IMR-90 (cell line): Measurements from ENCODE around the gene RPH3AL. TPM values are rescaled to one million over a fixed set of nuclear protein-coding genes. Genes with fewer than 3 reads are reported as not detected.

Experiments
- ATAC-seq: fragments of 200-7000 bp; cut with Tn5 transposase; 2 replicates; pipeline ENCODE4 v1.9.1; 2020; ENCODE audit warnings: low read depth, mild to moderate bottlenecking, moderate library complexity
- BruUV-seq: library from RNA; stranded (reverse); fragments of 400-500 nt; replicated peaks from 2 replicates; lab custom pipeline; 2021; lab: Mats Ljungman, UMichigan
- CTCF ChIA-PET: fragments of 300-600 bp; formaldehyde crosslinking; extraction: SDS; loops from one replicate; lab custom pipeline; 2021; ENCODE audit warnings: antibody characterized with exemption; lab: Yijun Ruan, JAX
- POLR2A ChIA-PET: fragments of 300-600 bp; sonication (Branson Sonifier 250); formaldehyde crosslinking; loops from one replicate; lab custom pipeline; 2022; ENCODE audit warnings: antibody characterized with exemption; ENCODE audit not compliant: unreplicated experiment; lab: Charles Lee
- DNase-seq: peaks from one replicate; pipeline ENCODE4 v3.0.0; 2013
- H2AFZ ChIP-seq: replicated peaks from 2 replicates; pipeline ENCODE3; 2013; ENCODE audit warnings: low read length, mild to moderate bottlenecking; ENCODE audit not compliant: poor library complexity
- H2AK5ac ChIP-seq: 2 replicates; pipeline ENCODE4 v1.6.1; 2013; ENCODE audit warnings: low read depth, low read length, inconsistent platforms
- H2AK9ac ChIP-seq: replicated peaks from 2 replicates; pipeline ENCODE3; 2013; ENCODE audit warnings: mild to moderate bottlenecking, low read depth, low read length, moderate library complexity; ENCODE audit not compliant: poor library complexity
- H2BK120ac ChIP-seq: 2 replicates; pipeline ENCODE4 v1.6.1; 2013; ENCODE audit warnings: low read depth, low read length, inconsistent platforms
- H2BK15ac ChIP-seq: 3 replicates; pipeline ENCODE4 v1.6.1; 2013; ENCODE audit warnings: low read depth, low read length, inconsistent platforms
- H2BK20ac ChIP-seq: 2 replicates; pipeline ENCODE4 v1.6.1; 2013; ENCODE audit warnings: low read depth, mild to moderate bottlenecking, inconsistent platforms, low read length, moderate library complexity
- H2BK5ac ChIP-seq: 2 replicates; pipeline ENCODE4 v1.6.1; 2013; ENCODE audit warnings: mild to moderate bottlenecking, low read depth, low read length, inconsistent platforms; ENCODE audit not compliant: poor library complexity, severe bottlenecking
- H3K14ac ChIP-seq: replicated peaks from 2 replicates; pipeline ENCODE4 v1.6.1; 2013; ENCODE audit warnings: low read depth, low read length, inconsistent platforms
- H3K18ac ChIP-seq: 2 replicates; pipeline ENCODE4 v1.6.1; 2013; ENCODE audit warnings: low read depth, low read length, control low read depth
- H3K23ac ChIP-seq: 2 replicates; pipeline ENCODE4 v1.6.1; 2013; ENCODE audit warnings: low read depth, low read length, inconsistent platforms
- H3K27ac ChIP-seq: 2 replicates; pipeline ENCODE4 v1.5.1; 2013; ENCODE audit warnings: mild to moderate bottlenecking, control low read depth, low read length; ENCODE audit not compliant: insufficient read depth
- H3K27me3 ChIP-seq: 2 replicates; pipeline ENCODE4 v1.6.1; 2013; ENCODE audit warnings: low read length; ENCODE audit not compliant: control insufficient read depth, insufficient read depth
- H3K36me3 ChIP-seq: 2 replicates; pipeline ENCODE4 v1.6.1; 2013; ENCODE audit warnings: low read length, mixed read lengths; ENCODE audit not compliant: control insufficient read depth, insufficient read depth
- H3K4ac ChIP-seq: 2 replicates; pipeline ENCODE4 v1.6.1; 2013; ENCODE audit warnings: low read depth, low read length, inconsistent platforms
- H3K4me1 ChIP-seq: 2 replicates; pipeline ENCODE4 v1.6.1; 2013; ENCODE audit warnings: low read length, mixed read lengths; ENCODE audit not compliant: control insufficient read depth, insufficient read depth
- H3K4me2 ChIP-seq: 2 replicates; pipeline ENCODE4 v1.6.1; 2013; ENCODE audit warnings: low read depth, mild to moderate bottlenecking, control low read depth, low read length, moderate library complexity
- H3K4me3 ChIP-seq: 2 replicates; pipeline ENCODE4 v1.5.1; 2013; ENCODE audit warnings: low read depth, mild to moderate bottlenecking, control low read depth, low read length, moderate library complexity; ENCODE audit not compliant: insufficient read depth
- H3K56ac ChIP-seq: 2 replicates; pipeline ENCODE4 v1.6.1; 2013; ENCODE audit warnings: low read length, inconsistent platforms; ENCODE audit not compliant: insufficient read depth; ENCODE audit errors: extremely low read depth
- H3K79me1 ChIP-seq, 2 experiments: 2 replicates each; pipeline ENCODE4 v1.6.1; 2013; ENCODE audit warnings: low read length in 2 of 2, inconsistent platforms in 1 of 2, low read depth in 1 of 2
- H3K9ac ChIP-seq: 2 replicates; pipeline ENCODE4 v1.6.1; 2013; ENCODE audit warnings: low read depth, low read length, control low read depth
- H3K9me1 ChIP-seq: 2 replicates; pipeline ENCODE4 v1.6.1; 2013; ENCODE audit warnings: low read length, inconsistent platforms; ENCODE audit not compliant: insufficient read depth
- H3K9me3 ChIP-seq: 2 replicates; pipeline ENCODE4 v1.6.1; 2013; ENCODE audit warnings: low read length; ENCODE audit not compliant: control insufficient read depth, insufficient read depth
- H4K20me1 ChIP-seq: 2 replicates; pipeline ENCODE4 v1.6.1; 2013; ENCODE audit warnings: low read length, inconsistent platforms; ENCODE audit not compliant: insufficient read depth
- H4K5ac ChIP-seq: 2 replicates; pipeline ENCODE4 v1.6.1; 2013; ENCODE audit warnings: mild to moderate bottlenecking, low read depth, low read length, control low read depth
- H4K8ac ChIP-seq, 2 experiments: 2 replicates each; pipeline ENCODE4 v1.6.1; 2013; ENCODE audit warnings: low read depth in 2 of 2, low read length in 2 of 2, control low read depth in 1 of 2, inconsistent platforms in 1 of 2
- H4K91ac ChIP-seq: 2 replicates; pipeline ENCODE4 v1.6.1; 2013; ENCODE audit warnings: low read depth, low read length, inconsistent platforms; ENCODE audit not compliant: insufficient read depth
- CEBPB ChIP-seq: IDR thresholded peaks from 2 replicates; pipeline ENCODE4 v1.6.1; 2012; ENCODE audit warnings: low read depth, low read length, improper control_type of control experiment
- FOS ChIP-seq: fragments of 150-350 bp; IDR thresholded peaks from 2 replicates; pipeline ENCODE4 v1.6.1; 2016; ENCODE audit warnings: low read depth, low read length
- MAZ ChIP-seq: IDR thresholded peaks from 2 replicates; pipeline ENCODE4 v1.6.1; 2012; ENCODE audit warnings: low read depth, mild to moderate bottlenecking, low read length, improper control_type of control experiment, moderate library complexity, borderline replicate concordance
- MXI1 ChIP-seq: IDR thresholded peaks from 2 replicates; pipeline ENCODE4 v1.6.1; 2012; ENCODE audit warnings: low read depth, mild to moderate bottlenecking, low read length, moderate library complexity, borderline replicate concordance
- POLR2A ChIP-seq: IDR thresholded peaks from 2 replicates; pipeline ENCODE4 v1.6.1; 2012; ENCODE audit warnings: mild to moderate bottlenecking, low read depth, low read length
- RAD21 ChIP-seq: IDR thresholded peaks from 2 replicates; pipeline ENCODE4 v1.6.1; 2012; ENCODE audit warnings: low read length, improper control_type of control experiment
- WGBS, 2 experiments: methylation state at CpG; one replicate each; pipeline versions ENCODE4 v1.1.5 to v1.1.7; 2013; ENCODE audit warnings: missing lambda C conversion rate in 2 of 2; ENCODE audit not compliant: insufficient read length in 1 of 2; ENCODE audit errors: extremely low coverage in 2 of 2; 5-methylcytosine and 5-hydroxymethylcytosine counted together
- dilution Hi-C: fragments of 300-500 bp; cut with HindIII; formaldehyde crosslinking; loops from one replicate; pipeline ENCODE4 v1.14.3; 2018; ENCODE audit warnings: low sequenced_read_pairs; ENCODE audit not compliant: unreplicated experiment
- in situ Hi-C: fragments of 300-500 bp; cut with MboI; formaldehyde crosslinking; loops from 3 replicates; pipeline ENCODE4 v1.14.3; 2019; ENCODE audit warnings: low sequenced_read_pairs, inconsistent platforms, mixed read lengths
- intact Hi-C: fragments of 100-400 bp; cut with micrococcal nuclease; formaldehyde crosslinking; loops from 2 replicates; pipeline ENCODE4 v1.10.0; 2022
- polyA plus RNA-seq, 3 experiments: library from polyadenylated mRNA; depleted of rRNA; stranded (reverse); fragments of >200 nt; gene quantifications; 2 replicates each; pipeline ENCODE4 v1.2.3, GENCODE V29; 2012; ENCODE audit warnings: low replicate concordance in 1 of 3
- total RNA-seq: library from RNA; depleted of rRNA; stranded (reverse); fragments of >200 nt; gene quantifications from 2 replicates; pipeline ENCODE4 v1.2.3, GENCODE V29; 2012
- TF ChIP-seq, protein P1 (sequence below): fragments of 150-350 bp; IDR thresholded peaks from 2 replicates; pipeline ENCODE4 v1.6.1; 2017; ENCODE audit warnings: mild to moderate bottlenecking, antibody characterized with exemption, low read length, low read depth

RPH3AL gene
- total and polyA plus RNA-seq, 2 of the 4 experiments (the other 2 are of a cell fraction): 1.8 to 2.5 TPM

- H3K27ac ChIP-seq: no peak overlapping the region
- no TSS peak for BruUV-seq
- no peaks in the 10 kb centered on the region for H3K36me3 ChIP-seq
- H2AK9ac ChIP-seq: peak overlapping the region; percentile 23
- DNase-seq (no peak), ATAC-seq (no peak)
- ChIA-PET POLR2A (no interaction called here), CTCF (no interaction called here)
- H2BK15ac ChIP-seq: no peak overlapping the region
- TF ChIP-seq MAZ (no peak), POLR2A (no peak), CEBPB (peak; percentile 77), MXI1 (no peak), FOS (no peak), RAD21 (no peak)
- TF ChIP-seq, protein P1, sequence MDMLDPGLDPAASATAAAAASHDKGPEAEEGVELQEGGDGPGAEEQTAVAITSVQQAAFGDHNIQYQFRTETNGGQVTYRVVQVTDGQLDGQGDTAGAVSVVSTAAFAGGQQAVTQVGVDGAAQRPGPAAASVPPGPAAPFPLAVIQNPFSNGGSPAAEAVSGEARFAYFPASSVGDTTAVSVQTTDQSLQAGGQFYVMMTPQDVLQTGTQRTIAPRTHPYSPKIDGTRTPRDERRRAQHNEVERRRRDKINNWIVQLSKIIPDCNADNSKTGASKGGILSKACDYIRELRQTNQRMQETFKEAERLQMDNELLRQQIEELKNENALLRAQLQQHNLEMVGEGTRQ: no peak
- intact Hi-C loops (no loop called here), in situ Hi-C loops (no loop called here), dilution Hi-C loops (no loop called here)
- H2BK20ac ChIP-seq: no peak overlapping the region
- no peak overlapping the region for H2AK5ac ChIP-seq
- no peak overlapping the region for H3K4me2 ChIP-seq
- WGBS, 2 experiments: 45% methylated on average over 23 of the region's 32 CpGs; no CpG with 5 or more reads in 1 of the 2 experiments
- no peak overlapping the region for H3K23ac ChIP-seq
- no peak overlapping the region for H3K18ac ChIP-seq
- no peak overlapping the region for H3K9ac ChIP-seq
- no peaks in the 10 kb centered on the region for H3K79me1 ChIP-seq
- H2AFZ ChIP-seq: no peak overlapping the region
- H4K8ac ChIP-seq: no peak overlapping the region
- no peak overlapping the region for H3K56ac ChIP-seq
- no peak overlapping the region for H3K4me3 ChIP-seq
- H3K4ac ChIP-seq: no peak overlapping the region
- H3K27me3 ChIP-seq: peaks cover 20% of the 10 kb centered on the region
- H4K5ac ChIP-seq: no peak overlapping the region
- H3K14ac ChIP-seq: no peak overlapping the region
- no peaks in the 10 kb centered on the region for H3K4me1 ChIP-seq
- no peak overlapping the region for H2BK120ac ChIP-seq
- no peak overlapping the region for H2BK5ac ChIP-seq
- no peak overlapping the region for H4K91ac ChIP-seq
- no peaks in the 10 kb centered on the region for H4K20me1 ChIP-seq
- peaks cover 3% of the 10 kb centered on the region for H3K9me3 ChIP-seq
- H3K9me1 ChIP-seq: no peaks in the 10 kb centered on the region
Measured at GRCh38 chr17:282000-282911, 70.4 kb downstream of the RPH3AL start.
